K562 (cell line): ENCODE measurements around the gene SORBS2. TPM values are rescaled to one million over a fixed set of nuclear protein-coding genes. Genes with fewer than 3 reads are reported as not detected.

Experiments
- ATAC-seq: fragments of 200-7000 bp; cut with Tn5 transposase; 3 replicates; pipeline ENCODE4 v1.9.1; 2020; ENCODE audit warnings: moderate library complexity
- BruUV-seq: library from RNA; stranded (reverse); fragments of 400-500 nt; replicated peaks from 2 replicates; lab custom pipeline; 2021; lab: Mats Ljungman, UMichigan
- CTCF ChIA-PET: fragments of 300-600 bp; formaldehyde crosslinking; extraction: SDS; loops from one replicate; lab custom pipeline; 2021; ENCODE audit warnings: low intra/inter-chr PET ratio; lab: Yijun Ruan, JAX
- POLR2A ChIA-PET: fragments of 300-600, 350-650 bp; sonication (Branson Sonifier 250); formaldehyde crosslinking; extraction: SDS; loops from one replicate; lab custom pipeline; 2021; ENCODE audit warnings: antibody characterized with exemption, inconsistent platforms; lab: Yijun Ruan, JAX
- DNase-seq, 4 experiments: peaks; one replicate each; pipeline versions ENCODE4 v3.0.0 to v3.0.0-alpha.2; 2011 to 2018; ENCODE audit warnings: low spot score in 3 of 4, mixed read lengths in 3 of 4; ENCODE audit errors: extremely low read depth in 1 of 4
- FAIRE-seq: peaks from 2 replicates; lab custom pipeline; 2011; peaks lifted over from hg19 to GRCh38; lab: Jason Lieb, UNC
- H2AFZ ChIP-seq: 2 replicates; pipeline ENCODE4 v1.6.0; 2011; ENCODE audit warnings: low read depth, low read length, control low read depth, inconsistent platforms
- H3K27ac ChIP-seq: fragments of 200-600 bp; 3 replicates; pipeline ENCODE4 v1.8.0; 2011; ENCODE audit warnings: low read depth, mild to moderate bottlenecking, control low read depth, inconsistent platforms, low read length, moderate library complexity, mixed read lengths; ENCODE audit errors: extremely low read depth
- H3K27me3 ChIP-seq, 2 experiments: fragments of 300-600 bp in 1 of 2; 2 replicates in 1 of 2; 3 replicates in 1 of 2; pipeline versions ENCODE4 v1.6.0 to v1.8.0; 2011; ENCODE audit warnings: inconsistent platforms in 2 of 2, low read length in 2 of 2, mild to moderate bottlenecking in 1 of 2, mixed read lengths in 1 of 2, moderate library complexity in 1 of 2; ENCODE audit not compliant: control insufficient read depth in 2 of 2, insufficient read depth in 2 of 2
- H3K36me3 ChIP-seq: fragments of 300-600 bp; 3 replicates; pipeline ENCODE4 v1.8.0; 2011; ENCODE audit warnings: mild to moderate bottlenecking, low read length, inconsistent platforms; ENCODE audit not compliant: control insufficient read depth, insufficient read depth
- H3K4me1 ChIP-seq, 2 experiments: fragments of 200-600 bp in 1 of 2; replicated peaks in 1 of 2; 2 replicates in 1 of 2; 3 replicates in 1 of 2; pipeline versions ENCODE4 v1.5.1 to v1.8.0; 2011; ENCODE audit warnings: inconsistent platforms in 2 of 2, low read length in 2 of 2, mild to moderate bottlenecking in 1 of 2, mixed read lengths in 1 of 2, moderate library complexity in 1 of 2; ENCODE audit not compliant: control insufficient read depth in 2 of 2, insufficient read depth in 2 of 2
- H3K4me2 ChIP-seq: 2 replicates; pipeline ENCODE4 v1.6.1; 2011; ENCODE audit warnings: low read length, control low read depth, inconsistent platforms, mixed read lengths; ENCODE audit not compliant: insufficient read depth
- H3K4me3 ChIP-seq: fragments of 200-600 bp; sonication (generic), shearing (Covaris generic); 2 replicates; pipeline ENCODE4 v1.5.1; 2016; ENCODE audit warnings: control low read depth, inconsistent platforms
- H3K79me2 ChIP-seq: fragments of 200-600 bp; 3 replicates; pipeline ENCODE4 v1.8.0; 2011; ENCODE audit warnings: low read length, inconsistent platforms; ENCODE audit not compliant: control insufficient read depth, insufficient read depth
- H3K9ac ChIP-seq, 2 experiments: 2 replicates each; pipeline versions ENCODE4 v1.6.0 to v1.6.1; 2011; ENCODE audit warnings: low read depth in 2 of 2, low read length in 2 of 2, control low read depth in 1 of 2, inconsistent platforms in 1 of 2, mild to moderate bottlenecking in 1 of 2, mixed read lengths in 1 of 2; ENCODE audit not compliant: insufficient read depth in 1 of 2
- H3K9me1 ChIP-seq: one replicate; pipeline ENCODE4 v1.6.0; 2011; ENCODE audit warnings: inconsistent platforms, mild to moderate bottlenecking, low read length, moderate library complexity; ENCODE audit not compliant: control insufficient read depth, insufficient read depth
- H3K9me3 ChIP-seq: replicated peaks from 2 replicates; pipeline ENCODE4 v1.5.1; 2011; ENCODE audit warnings: low read depth, low read length, inconsistent platforms; ENCODE audit not compliant: control insufficient read depth, insufficient read depth
- H4K20me1 ChIP-seq: replicated peaks from 2 replicates; pipeline ENCODE4 v1.6.1; 2011; ENCODE audit warnings: low read length, inconsistent platforms, mixed read lengths; ENCODE audit not compliant: control insufficient read depth, insufficient read depth
- BDP1 ChIP-seq: IDR thresholded peaks from 3 replicates; pipeline ENCODE4 v1.6.1; 2011; ENCODE audit not compliant: insufficient read length, insufficient read depth
- DACH1 ChIP-seq: fragments of 450-650 bp; IDR thresholded peaks from 2 replicates; pipeline ENCODE4 v1.6.1; 2018; ENCODE audit not compliant: partially characterized antibody
- FIP1L1 ChIP-seq: fragments of 200-400 bp; formaldehyde crosslinking; IDR thresholded peaks from 2 replicates; pipeline ENCODE4 v1.6.1; 2018; ENCODE audit warnings: mild to moderate bottlenecking, low read depth, low read length; ENCODE audit not compliant: poor library complexity, severe bottlenecking
- FOSL1 ChIP-seq: fragments of 200-800 bp; sonication (Bioruptor generic); conservative IDR thresholded peaks from 2 replicates; pipeline ENCODE4 v1.6.1; 2016; ENCODE audit warnings: missing genetic modification characterization, missing compliant biosample characterization
- FOXK1 ChIP-seq: sonication (generic); formaldehyde crosslinking; IDR thresholded peaks from 2 replicates; pipeline ENCODE4 v1.8.0; 2022; ENCODE audit warnings: missing genetic modification reagents, mild to moderate bottlenecking, borderline replicate concordance
- POLR2H ChIP-seq: IDR thresholded peaks from 2 replicates; pipeline ENCODE4 v1.6.1; 2016; ENCODE audit warnings: missing genetic modification characterization, low read depth, mild to moderate bottlenecking, control low read depth, missing compliant biosample characterization, moderate library complexity
- SMARCB1 ChIP-seq: IDR thresholded peaks from 2 replicates; pipeline ENCODE4 v1.6.1; 2011; ENCODE audit warnings: improper control_type of control experiment, low read depth; ENCODE audit not compliant: insufficient read length
- SRSF7 ChIP-seq: fragments of 200-400 bp; formaldehyde crosslinking; optimal IDR thresholded peaks from 2 replicates; pipeline ENCODE3; 2017; ENCODE audit warnings: mild to moderate bottlenecking, low read depth, low read length
- THRAP3 ChIP-seq: fragments of 450-650 bp; IDR thresholded peaks from 2 replicates; pipeline ENCODE4 v1.6.1; 2016; ENCODE audit warnings: mild to moderate bottlenecking, inconsistent platforms, borderline replicate concordance
- ZNF586 ChIP-seq: fragments of 450-650 bp; formaldehyde crosslinking; conservative IDR thresholded peaks from 2 replicates; pipeline ENCODE4 v1.4.0; 2020; ENCODE audit warnings: mild to moderate bottlenecking, moderate library complexity
- ZNF766 ChIP-seq: fragments of 200-800 bp; sonication (Bioruptor generic); conservative IDR thresholded peaks from 2 replicates; pipeline ENCODE4 v1.6.1; 2016; ENCODE audit warnings: missing genetic modification characterization, missing compliant biosample characterization
- WGBS: fragments of 100-300 bp; shearing (Covaris generic); methylation state at CpG from one replicate; pipeline ENCODE4 v1.1.6; 2016; ENCODE audit warnings: low coverage, mixed read lengths; ENCODE audit not compliant: insufficient coverage; ENCODE audit errors: missing lambda C conversion rate; 5-methylcytosine and 5-hydroxymethylcytosine counted together
- in situ Hi-C: fragments of 300-500 bp; cut with MboI; formaldehyde crosslinking; loops from 4 replicates; pipeline ENCODE4 v1.15.0; 2018; ENCODE audit warnings: inconsistent platforms, mixed read lengths
- intact Hi-C: fragments of 100-400 bp; cut with micrococcal nuclease; formaldehyde crosslinking; loops from 2 replicates; pipeline ENCODE4 v1.14.2; 2022
- polyA plus RNA-seq, 8 experiments: library from polyadenylated mRNA; depleted of rRNA in 4 of 8; stranded (reverse) in 5 of 8; unstranded in 3 of 8; fragments of >200 nt; fragmentation: Nextera tagmentation in 2 of 8; fragmentation: Illumina TruSeq in 1 of 8; extraction: Ambion mirVana in 2 of 8; extraction: Trizol in 1 of 8; gene quantifications; 2 replicates each; pipeline versions ENCODE4 v1.2.1 to v1.2.3, GENCODE V29; 2011 to 2014; ENCODE audit warnings: inconsistent platforms in 1 of 8, missing spikeins in 1 of 8
- total RNA-seq, 7 experiments: library from RNA; depleted of rRNA in 6 of 7; stranded (reverse); fragments of >200 nt in 6 of 7; fragmentation: Illumina TruSeq in 2 of 7; extraction: Trizol in 2 of 7; gene quantifications; 2 replicates each; pipeline versions ENCODE4 v1.2.1 to v1.2.3, GENCODE V29; 2011 to 2021; ENCODE audit warnings: low replicate concordance in 1 of 7
- TF ChIP-seq, protein P1 (sequence below), 2 experiments: fragments of 250-450 bp in 1 of 2; fragments of 450-650 bp in 1 of 2; sonication (Bioruptor Pico) in 1 of 2; IDR thresholded peaks; 2 replicates each; pipeline versions ENCODE4 v1.6.1 to v1.8.0; 2016 to 2021; ENCODE audit warnings: mild to moderate bottlenecking in 2 of 2, moderate library complexity in 2 of 2, missing compliant biosample characterization in 1 of 2, missing genetic modification characterization in 1 of 2

Gene SORBS2
- total and polyA plus RNA-seq, 9 of the 15 experiments (the other 6 are each of a cell fraction or from before 2014, with no cell fraction given) = 0.29 TPM; not detected in 8

DNA sequence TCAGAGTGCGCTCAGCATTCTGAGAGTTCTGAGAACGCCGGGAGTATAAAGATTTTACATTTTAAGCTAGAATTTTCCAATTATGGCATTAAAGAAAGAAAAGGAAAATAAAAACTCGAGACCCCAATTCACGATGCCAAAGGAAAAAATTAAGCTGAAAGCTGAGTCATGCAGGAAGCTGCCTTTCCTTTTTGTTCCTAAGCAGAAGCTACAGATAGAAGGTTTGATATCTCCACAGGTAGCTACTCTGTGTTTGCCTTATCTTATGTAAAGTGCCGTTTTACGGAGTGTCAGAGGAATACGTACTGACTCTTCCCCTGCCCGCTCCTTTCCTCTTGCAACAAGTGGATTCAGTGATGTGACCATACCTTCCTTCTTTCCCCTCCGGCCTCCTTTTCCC, 10.8 kb upstream of the SORBS2 start:
- H3K4me3 ChIP-seq = no peak overlapping the region
- DNase-seq = no peak
- peaks cover 3% of the 10 kb centered on the region; the same call in 1 of the 2 replicates for H3K9me3 ChIP-seq
- 4% methylated on average over 10 of the region's 10 CpGs for WGBS
- BruUV-seq = no TSS peak
- no peaks in the 10 kb centered on the region; the same call in 1 of the 2 replicates for H4K20me1 ChIP-seq
- FAIRE-seq = no peak
- H3K9me1 ChIP-seq = no peaks in the 10 kb centered on the region
- H3K4me2 ChIP-seq = no peak overlapping the region
- ChIA-PET CTCF (no interaction called here), POLR2A (no interaction called here)
- no peaks in the 10 kb centered on the region for H3K36me3 ChIP-seq
- intact Hi-C loops (no loop called here), in situ Hi-C loops (no loop called here)
- H3K4me1 ChIP-seq = no peaks in the 10 kb centered on the region
- TF ChIP-seq ZNF586 (CRISPR knock-in tag) (no peak), ZNF766 (CRISPR knock-in tag) (no peak), FIP1L1 (no peak), FOSL1 (tag) (no peak), THRAP3 (no peak), SRSF7 (no peak), BDP1 (no peak), DACH1 (no peak), SMARCB1 (no peak), POLR2H (tag) (no peak), FOXK1 (CRISPR knock-in tag) (no peak)
- TF ChIP-seq, protein P1, sequence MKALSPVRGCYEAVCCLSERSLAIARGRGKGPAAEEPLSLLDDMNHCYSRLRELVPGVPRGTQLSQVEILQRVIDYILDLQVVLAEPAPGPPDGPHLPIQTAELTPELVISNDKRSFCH (CRISPR knock-in tag; IDR thresholded peaks at IDR 0.05) = no peak
- TF ChIP-seq, protein P1 (tag; IDR thresholded peaks at IDR 0.05) = no peak
- H3K27me3 ChIP-seq = peaks cover 5 to 20% of the 10 kb centered on the region in 2 experiments; a peak in 3 of 5 replicates
- no peak for ATAC-seq
- no peak overlapping the region for H2AFZ ChIP-seq
- no peaks in the 10 kb centered on the region for H3K79me2 ChIP-seq
- no peak overlapping the region for H3K9ac ChIP-seq
- H3K27ac ChIP-seq = no peak overlapping the region
